ENCODE results near the gene YPEL5.

DNA sequence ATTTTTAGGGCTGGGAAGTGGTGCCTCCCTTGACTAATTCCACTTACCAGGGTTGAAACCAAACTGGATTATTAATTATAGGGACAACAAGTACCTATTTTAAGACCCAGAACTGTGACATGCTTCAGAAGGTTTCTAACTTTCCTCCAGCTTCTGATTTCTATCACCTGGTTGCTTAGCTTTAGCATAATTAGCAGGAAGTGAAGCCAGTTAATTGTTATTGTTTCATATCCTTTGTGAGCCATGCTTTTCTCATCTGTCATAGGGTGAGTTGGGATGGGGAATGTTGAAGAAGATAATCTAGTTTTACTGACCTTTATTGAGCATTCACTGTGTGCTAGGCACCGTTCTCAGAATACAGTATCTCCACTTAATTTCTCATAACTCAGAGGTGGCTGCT lies 3.2 kb downstream of the YPEL5 start:
- TF ChIP-seq, protein P1, sequence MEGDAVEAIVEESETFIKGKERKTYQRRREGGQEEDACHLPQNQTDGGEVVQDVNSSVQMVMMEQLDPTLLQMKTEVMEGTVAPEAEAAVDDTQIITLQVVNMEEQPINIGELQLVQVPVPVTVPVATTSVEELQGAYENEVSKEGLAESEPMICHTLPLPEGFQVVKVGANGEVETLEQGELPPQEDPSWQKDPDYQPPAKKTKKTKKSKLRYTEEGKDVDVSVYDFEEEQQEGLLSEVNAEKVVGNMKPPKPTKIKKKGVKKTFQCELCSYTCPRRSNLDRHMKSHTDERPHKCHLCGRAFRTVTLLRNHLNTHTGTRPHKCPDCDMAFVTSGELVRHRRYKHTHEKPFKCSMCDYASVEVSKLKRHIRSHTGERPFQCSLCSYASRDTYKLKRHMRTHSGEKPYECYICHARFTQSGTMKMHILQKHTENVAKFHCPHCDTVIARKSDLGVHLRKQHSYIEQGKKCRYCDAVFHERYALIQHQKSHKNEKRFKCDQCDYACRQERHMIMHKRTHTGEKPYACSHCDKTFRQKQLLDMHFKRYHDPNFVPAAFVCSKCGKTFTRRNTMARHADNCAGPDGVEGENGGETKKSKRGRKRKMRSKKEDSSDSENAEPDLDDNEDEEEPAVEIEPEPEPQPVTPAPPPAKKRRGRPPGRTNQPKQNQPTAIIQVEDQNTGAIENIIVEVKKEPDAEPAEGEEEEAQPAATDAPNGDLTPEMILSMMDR (conservative IDR thresholded peaks at IDR 0.05; ENCODE audit: low read length): no peak
- TF ChIP-seq EZH2phosphoT487 (IDR thresholded peaks at IDR 0.05; ENCODE audit: borderline replicate concordance, low read depth, low read length): no peak

Measured in OCI-LY7 (cell line).